GM21526 (cell line): ENCODE data around the gene IGFBPL1.
"Not testable (repeated sequence)": the region's sequence is repeated elsewhere in the genome, so short reads cannot be mapped to it uniquely, and the experiment has no call there.

ENCODE experiments used
- ATAC-seq: cut with Tn5 transposase; IDR thresholded peaks from one replicate; pipeline ENCODE4 v1.9.1; 2021; ENCODE audit warnings: moderate library complexity; ENCODE audit not compliant: unreplicated experiment, low FRiP score

Gene IGFBPL1, protein sequence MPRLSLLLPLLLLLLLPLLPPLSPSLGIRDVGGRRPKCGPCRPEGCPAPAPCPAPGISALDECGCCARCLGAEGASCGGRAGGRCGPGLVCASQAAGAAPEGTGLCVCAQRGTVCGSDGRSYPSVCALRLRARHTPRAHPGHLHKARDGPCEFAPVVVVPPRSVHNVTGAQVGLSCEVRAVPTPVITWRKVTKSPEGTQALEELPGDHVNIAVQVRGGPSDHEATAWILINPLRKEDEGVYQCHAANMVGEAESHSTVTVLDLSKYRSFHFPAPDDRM

DNA sequence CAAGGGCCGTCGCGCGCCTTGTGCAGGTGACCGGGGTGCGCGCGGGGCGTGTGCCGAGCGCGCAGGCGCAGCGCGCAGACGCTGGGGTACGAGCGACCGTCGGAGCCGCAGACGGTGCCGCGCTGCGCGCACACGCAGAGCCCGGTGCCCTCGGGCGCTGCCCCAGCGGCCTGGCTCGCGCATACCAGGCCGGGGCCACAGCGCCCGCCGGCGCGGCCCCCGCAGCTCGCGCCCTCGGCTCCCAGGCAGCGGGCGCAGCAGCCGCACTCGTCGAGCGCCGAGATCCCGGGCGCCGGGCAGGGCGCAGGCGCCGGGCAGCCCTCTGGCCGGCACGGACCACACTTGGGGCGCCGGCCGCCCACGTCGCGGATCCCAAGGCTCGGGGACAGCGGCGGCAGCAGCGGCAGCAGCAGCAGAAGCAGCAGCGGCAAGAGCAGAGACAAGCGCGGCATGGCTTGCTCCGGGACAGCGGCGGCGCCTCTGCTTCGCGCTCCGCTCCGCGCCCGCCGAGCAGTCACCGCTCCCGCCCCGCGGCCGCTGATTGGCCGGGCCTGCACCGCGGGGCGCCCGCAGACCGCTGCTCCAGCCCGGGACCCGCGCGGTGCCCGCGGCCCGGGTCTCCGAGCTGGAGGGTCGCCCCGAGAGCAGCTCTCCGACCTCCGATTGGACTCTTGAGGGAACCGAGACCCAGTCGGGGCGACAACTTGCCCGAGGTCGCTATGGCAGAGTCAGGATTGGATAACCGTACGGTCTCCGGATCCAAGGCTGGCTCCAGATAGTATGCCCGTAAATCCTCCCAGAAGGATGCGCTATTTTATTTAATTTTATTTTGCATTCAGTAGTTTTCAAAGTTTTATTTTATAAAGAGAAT lies at the start of gene IGFBPL1:
Gene IGFBPL1, minus strand, starts transcription at position 482 of the 871 bp plus-strand sequence. Its CDS starts 30 bp downstream, at position 452.
- no peak for ATAC-seq

DNA sequence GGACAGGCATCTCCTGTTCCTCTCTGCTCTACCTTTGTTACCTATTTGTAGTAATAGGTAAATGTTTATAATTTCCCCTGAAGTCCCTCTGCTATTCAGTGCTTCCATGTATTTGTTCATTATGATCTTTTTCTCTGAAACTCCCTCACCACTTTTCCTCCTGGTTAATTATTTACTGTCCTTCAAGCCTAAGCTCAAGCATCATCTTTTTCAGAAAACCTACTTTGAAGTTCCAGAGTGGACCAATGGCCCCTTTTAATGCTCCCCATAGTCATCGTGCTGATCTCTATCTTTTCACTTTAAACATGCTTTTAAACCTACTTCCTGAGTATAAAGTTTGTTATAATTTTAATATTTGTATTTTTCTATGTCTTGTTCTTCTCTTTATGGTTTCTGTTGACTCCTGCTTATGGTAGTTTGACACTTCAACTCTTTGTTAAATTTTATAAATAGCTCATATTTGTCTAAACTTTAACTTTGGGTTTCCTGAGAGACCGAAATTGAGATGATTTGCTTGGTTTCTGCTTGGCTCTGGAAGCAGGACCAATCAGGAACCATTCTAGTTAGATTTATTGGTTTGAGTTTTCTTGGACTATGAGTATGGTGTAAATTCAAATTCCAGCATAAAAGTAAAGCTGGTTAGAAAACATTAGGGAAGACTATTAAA lies 48.5 kb upstream of the IGFBPL1 start:
- not testable (repeated sequence) for ATAC-seq

GRCh38 chr9:38467404-38467803 lies 43.1 kb upstream of the IGFBPL1 start:
- no peak for ATAC-seq

DNA sequence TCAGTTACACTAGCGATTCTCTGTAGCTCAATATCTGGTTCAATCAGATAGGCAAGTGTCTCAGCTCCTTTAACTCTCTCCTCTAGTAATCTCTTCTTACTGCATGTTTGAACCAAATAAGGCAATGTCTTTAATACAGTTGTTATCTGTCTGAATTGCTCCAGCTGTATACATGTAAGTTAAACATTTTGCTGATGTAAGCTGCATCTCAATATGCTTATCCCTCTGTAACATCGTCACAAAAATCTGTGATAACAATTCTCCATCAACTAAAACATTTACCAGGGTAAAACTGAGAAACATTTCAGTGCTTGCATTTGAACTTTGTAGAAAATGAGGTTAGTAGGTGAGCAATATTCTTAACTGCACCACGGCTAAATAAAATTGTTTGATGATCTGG lies 29.6 kb upstream of the IGFBPL1 start:
- no peak for ATAC-seq

GRCh38 chr9:38451162-38451561 lies 26.9 kb upstream of the IGFBPL1 start:
- no peak for ATAC-seq

GRCh38 chr9:38447703-38448102 lies 23.4 kb upstream of the IGFBPL1 start:
- no peak for ATAC-seq

DNA sequence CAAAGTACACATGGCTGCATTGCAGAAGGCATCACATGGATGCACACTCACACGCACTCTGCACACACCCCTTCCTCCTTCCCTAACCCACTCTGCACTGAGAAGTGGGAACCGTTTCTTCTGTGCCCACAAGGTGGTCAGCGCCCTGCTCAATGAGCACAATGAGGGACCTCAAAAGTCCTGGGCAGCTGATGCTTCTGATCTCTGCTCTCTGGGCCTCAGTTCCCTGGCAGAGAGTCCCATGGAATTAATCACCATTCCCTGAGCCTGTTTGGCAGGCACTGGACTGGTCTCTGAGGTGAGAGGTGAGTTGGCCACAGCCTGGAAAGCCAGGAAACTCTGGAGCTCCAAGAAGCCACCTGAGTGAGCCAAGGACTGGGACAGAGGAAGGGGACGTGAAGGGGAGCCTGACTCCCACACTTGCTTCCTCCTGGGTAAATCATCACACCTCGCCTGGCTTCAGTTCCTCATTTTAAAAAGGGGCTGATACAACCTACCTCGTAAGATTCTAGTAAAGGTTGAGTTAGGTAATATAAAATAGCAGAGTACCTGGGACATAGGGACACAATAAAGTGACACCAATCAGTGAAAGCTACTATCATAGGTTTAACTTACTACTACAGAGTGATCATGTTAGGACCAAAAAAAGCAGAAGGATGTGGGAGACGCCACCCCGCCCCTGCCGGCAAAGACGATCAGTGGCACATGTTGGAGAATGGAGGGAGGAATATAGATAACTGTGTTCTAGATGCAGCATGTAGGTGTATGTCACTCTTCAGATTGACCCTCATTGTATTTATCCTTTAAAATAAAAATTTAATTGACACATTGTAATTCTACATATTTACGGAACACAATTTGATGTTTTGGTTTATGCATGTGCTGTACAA lies 21.1 kb upstream of the IGFBPL1 start:
- ATAC-seq: peak; percentile 81

DNA sequence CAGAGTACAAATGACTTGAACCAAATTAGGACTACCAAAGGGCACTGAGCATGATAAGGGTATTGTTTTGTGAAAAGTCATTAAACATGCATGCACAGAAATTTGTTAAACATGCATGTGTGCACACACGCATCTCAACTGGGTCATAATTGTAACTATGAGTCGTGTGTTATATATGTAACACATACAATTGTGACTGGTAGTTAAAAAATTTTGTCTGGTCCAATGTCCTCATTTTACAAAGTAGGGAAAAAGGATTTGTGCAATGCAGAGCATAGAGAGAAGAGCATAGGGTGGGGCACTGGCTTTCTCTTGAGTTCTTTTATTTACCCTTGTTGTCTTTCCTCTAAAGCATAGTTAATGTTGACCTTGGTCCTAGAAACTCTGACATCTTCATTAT lies 19.3 kb upstream of the IGFBPL1 start:
- ATAC-seq: no peak

DNA sequence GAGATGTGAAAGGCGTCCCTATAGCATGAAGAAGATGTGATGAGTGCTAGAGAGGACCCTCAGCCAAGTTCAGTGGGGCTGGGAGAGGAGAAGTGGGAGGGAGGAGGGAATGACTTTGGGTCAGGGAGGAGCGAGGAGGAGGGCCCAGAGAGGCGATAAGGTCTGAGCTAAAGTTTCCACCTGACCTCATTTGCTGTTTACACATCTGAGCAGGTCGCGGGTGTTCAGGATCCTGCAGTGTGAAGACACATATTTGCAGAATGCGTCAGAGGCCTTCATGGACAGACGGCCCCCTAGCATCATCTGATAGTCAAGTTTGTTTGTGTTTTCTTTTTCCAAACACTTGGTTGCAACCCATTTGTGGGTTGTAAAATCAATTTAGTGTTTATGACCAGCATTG lies 18.9 kb upstream of the IGFBPL1 start:
- ATAC-seq: no peak

DNA sequence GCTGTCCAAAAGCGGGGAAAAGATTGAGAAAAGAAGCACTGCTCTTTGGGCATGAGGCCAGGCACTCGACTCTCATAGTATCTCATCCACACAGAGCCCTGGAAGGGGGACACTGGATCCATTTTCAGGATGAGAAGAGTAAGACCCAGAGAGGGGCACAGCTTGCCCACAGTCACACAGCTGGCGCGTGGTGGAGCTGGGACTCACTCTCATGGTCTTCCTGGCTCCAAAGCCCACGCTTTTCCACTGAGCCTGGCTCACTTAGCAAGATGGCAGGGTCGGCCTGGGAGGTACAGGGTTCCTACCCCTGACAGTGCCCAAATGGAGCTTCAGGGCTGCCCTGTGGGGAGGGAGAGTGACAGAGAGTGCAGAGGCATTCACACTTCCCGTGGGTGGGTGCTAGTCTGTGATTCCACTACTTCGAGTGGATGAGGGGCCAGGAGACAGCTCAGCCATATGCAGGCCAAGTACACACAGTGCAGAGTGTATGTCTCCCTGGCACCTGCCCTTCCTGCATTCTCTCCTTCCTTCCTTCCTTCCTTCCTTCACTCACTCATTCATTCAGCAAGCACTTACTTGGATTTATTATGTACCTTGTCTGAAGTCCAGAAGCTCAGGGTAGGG lies 18.3 kb upstream of the IGFBPL1 start:
- ATAC-seq: no peak

- no peak for ATAC-seq
Observed at GRCh38 chr9:38441347-38442085, 17.3 kb upstream of the IGFBPL1 start.

- ATAC-seq: no peak
Observed at GRCh38 chr9:38440516-38440915, 16.3 kb upstream of the IGFBPL1 start.

GRCh38 chr9:38439916-38440301 lies 15.7 kb upstream of the IGFBPL1 start:
- no peak for ATAC-seq

DNA sequence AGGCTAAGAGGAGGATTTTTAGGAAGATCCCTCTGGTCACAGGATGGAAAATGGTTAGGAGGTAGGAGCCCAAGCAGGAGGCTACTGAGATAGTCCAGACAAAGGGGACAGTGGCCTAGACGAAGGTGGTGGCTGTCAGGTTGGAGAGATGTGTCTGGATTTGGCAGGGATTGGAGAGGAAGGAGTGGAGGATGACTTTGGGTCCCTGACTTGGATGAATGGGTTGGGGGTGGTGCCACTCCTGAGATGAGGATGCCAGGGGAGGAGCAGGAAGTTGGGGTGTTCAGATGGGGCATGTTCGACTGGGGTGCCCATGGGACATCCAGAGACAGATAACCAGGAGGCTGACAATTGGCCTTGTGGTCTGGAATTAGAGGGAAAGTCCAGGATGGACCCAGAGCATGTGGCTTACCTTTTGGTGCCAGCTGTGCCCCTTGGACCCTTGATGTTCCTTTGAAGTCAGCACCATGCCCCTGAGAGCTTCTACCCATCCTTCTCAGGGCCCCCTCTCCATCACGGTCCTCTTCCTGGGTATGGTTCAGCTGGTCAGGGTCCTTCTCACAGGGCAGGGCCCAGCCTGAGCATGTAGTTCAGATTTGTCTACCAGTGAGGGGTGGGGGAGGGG lies 15.1 kb upstream of the IGFBPL1 start:
- no peak for ATAC-seq

DNA sequence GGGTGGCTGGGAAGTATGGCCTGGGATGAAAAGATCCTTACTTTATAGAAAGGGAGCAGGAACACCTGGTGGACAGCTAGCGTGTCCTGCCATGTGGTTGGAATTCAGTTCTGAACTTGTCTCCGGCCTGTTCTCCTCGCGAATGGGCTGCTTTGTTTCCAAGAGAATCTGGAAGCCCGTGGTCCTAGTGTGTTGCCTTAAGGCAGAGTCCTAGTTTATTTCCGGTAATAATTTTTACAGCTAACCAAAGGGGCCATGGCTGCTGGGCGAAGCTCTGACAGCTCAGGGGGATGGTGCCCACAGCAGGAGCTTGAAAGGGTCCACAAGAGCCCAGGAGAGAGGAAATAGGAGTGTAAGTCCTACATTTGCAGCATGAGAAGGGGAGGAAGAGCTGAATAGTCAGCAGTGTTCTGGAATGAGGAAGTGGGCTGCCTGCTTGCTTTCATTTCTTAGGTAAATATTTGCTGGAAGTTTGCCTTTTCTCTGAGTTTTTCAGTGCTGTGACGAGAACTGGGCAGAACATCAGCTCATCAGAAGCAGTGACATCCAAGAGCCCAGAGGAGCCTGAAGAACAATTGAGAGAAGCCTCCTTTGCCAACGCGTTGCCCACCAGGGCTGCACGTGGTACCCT lies 13.1 kb upstream of the IGFBPL1 start:
- no peak for ATAC-seq

GRCh38 chr9:38436708-38437107 lies 12.5 kb upstream of the IGFBPL1 start:
- no peak for ATAC-seq

DNA sequence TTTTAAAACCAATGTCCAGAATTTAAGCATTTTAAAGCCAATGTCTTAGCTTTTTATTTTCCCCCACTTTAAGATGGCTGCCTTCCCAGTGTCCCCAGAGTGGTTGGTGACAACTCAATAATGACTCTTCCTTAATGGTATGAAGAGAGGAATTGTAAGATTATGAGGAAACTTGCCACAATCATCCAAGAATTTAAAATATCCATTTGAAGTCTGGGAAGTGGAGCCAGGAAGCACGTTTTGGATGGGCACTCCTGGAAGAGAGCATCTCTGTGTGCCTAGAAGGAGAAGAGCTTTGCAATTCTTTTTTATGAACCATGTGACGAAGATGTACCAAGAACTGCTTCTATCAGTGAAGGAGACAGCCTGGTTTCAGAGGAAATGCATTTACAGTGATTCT lies 11.3 kb upstream of the IGFBPL1 start:
- no peak for ATAC-seq

- ATAC-seq: no peak
Observed at GRCh38 chr9:38434853-38435252, 10.6 kb upstream of the IGFBPL1 start.
